ENCODE measurements around the gene PALM.

Gene PALM

GRCh38 chr19:722553-723101 is 13.9 kb downstream of the PALM start:
- H3K9me2 ChIP-seq (replicated peaks; ENCODE audit: insufficient read depth, low read length), result no peaks in the 10 kb centered on the region
- no peak overlapping the region for H2AFZ ChIP-seq (ENCODE audit: low read length)
- H3F3A ChIP-seq (ENCODE audit: insufficient read depth, low read length), result no peaks in the 10 kb centered on the region
- no peak overlapping the region for H3K4me3 ChIP-seq (ENCODE audit: low read length)
- TF ChIP-seq CTCF (IDR thresholded peaks at IDR 0.05; ENCODE audit: low read length) (no peak), EZH2phosphoT487 (IDR thresholded peaks at IDR 0.05; ENCODE audit: low read length) (no peak), EZH2 (optimal IDR thresholded peaks at IDR 0.05; ENCODE audit: low read depth, low read length) (no peak)
- peaks cover 90% of the 10 kb centered on the region for H3K27me3 ChIP-seq (replicated peaks; ENCODE audit: insufficient read depth, low read length)
- no peak overlapping the region; the same call in 1 of the 2 replicates for H3K4me2 ChIP-seq (ENCODE audit: low read depth, low read length)
- no peaks in the 10 kb centered on the region for H3K9me3 ChIP-seq (replicated peaks; ENCODE audit: insufficient read depth, low read length)
- no peaks in the 10 kb centered on the region for H3K79me2 ChIP-seq (ENCODE audit: low read length)
- H4K20me1 ChIP-seq (ENCODE audit: insufficient read depth, low read length), result no peaks in the 10 kb centered on the region
- H3K36me3 ChIP-seq (replicated peaks; ENCODE audit: insufficient read depth, low read length), result no peaks in the 10 kb centered on the region
- DNase-seq, result no peak
- no peak overlapping the region for H3K27ac ChIP-seq (ENCODE audit: low read length)
- no peaks in the 10 kb centered on the region for H3K4me1 ChIP-seq (ENCODE audit: low read length)
- no peak overlapping the region for H3K9ac ChIP-seq (ENCODE audit: low read length)

GRCh38 chr19:723247-723646 is 14.5 kb downstream of the PALM start:
- H3K9ac ChIP-seq (ENCODE audit: low read length), result no peak overlapping the region
- peaks cover 91% of the 10 kb centered on the region for H3K27me3 ChIP-seq (replicated peaks; ENCODE audit: insufficient read depth, low read length)

DNA sequence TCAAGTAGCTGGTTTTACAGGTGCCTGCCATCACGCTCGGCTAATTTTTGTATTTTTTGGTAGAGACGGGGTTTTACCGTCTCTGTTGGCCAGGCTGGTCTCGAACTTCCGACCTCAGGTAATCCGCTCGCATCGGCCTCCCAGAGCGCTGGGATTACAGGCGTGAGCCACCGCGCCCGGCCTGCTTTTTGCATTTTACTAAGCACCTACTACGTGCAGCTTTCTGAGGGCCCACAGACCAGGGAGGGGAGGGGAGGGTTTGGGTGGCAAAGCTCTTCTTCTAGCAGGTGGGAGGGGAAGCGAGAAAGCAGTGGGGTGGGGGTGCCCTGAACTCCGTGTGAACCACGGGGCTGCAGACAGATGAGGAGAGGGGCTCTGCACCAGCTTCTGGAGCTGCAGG is 15.0 kb downstream of the PALM start:
- H3F3A ChIP-seq (ENCODE audit: insufficient read depth, low read length), result no peaks in the 10 kb centered on the region
- no peak overlapping the region for H3K9ac ChIP-seq (ENCODE audit: low read length)
- H3K9me2 ChIP-seq (replicated peaks; ENCODE audit: insufficient read depth, low read length), result no peaks in the 10 kb centered on the region
- no peak for DNase-seq
- peaks cover 90% of the 10 kb centered on the region for H3K27me3 ChIP-seq (replicated peaks; ENCODE audit: insufficient read depth, low read length)
- no peaks in the 10 kb centered on the region for H3K9me3 ChIP-seq (replicated peaks; ENCODE audit: insufficient read depth, low read length)
- no peak overlapping the region for H2AFZ ChIP-seq (ENCODE audit: low read length)
- no peaks in the 10 kb centered on the region for H3K4me1 ChIP-seq (ENCODE audit: low read length)
- no peak overlapping the region for H3K4me3 ChIP-seq (ENCODE audit: low read length)
- no peaks in the 10 kb centered on the region for H3K36me3 ChIP-seq (replicated peaks; ENCODE audit: insufficient read depth, low read length)
- H4K20me1 ChIP-seq (ENCODE audit: insufficient read depth, low read length), result no peaks in the 10 kb centered on the region
- no peak overlapping the region for H3K4me2 ChIP-seq (ENCODE audit: low read depth, low read length)
- H3K79me2 ChIP-seq (ENCODE audit: low read length), result no peaks in the 10 kb centered on the region
- H3K27ac ChIP-seq (ENCODE audit: low read length), result no peak overlapping the region
- TF ChIP-seq EZH2phosphoT487 (IDR thresholded peaks at IDR 0.05; ENCODE audit: low read length), result no peak
- no peak for TF ChIP-seq CTCF (IDR thresholded peaks at IDR 0.05; ENCODE audit: low read length)

More at GRCh38 chr19:723247-723646, 14.5 kb downstream of the PALM start:
- Histone ChIP-seq H3K9me3 (replicated peaks; ENCODE audit: insufficient read depth, low read length) (no peaks in the 10 kb centered on the region), H2AFZ (ENCODE audit: low read length) (no peak overlapping the region), H3K27ac (ENCODE audit: low read length) (no peak overlapping the region), H3K4me1 (ENCODE audit: low read length) (no peaks in the 10 kb centered on the region), H3K79me2 (ENCODE audit: low read length) (no peaks in the 10 kb centered on the region), H3F3A (ENCODE audit: insufficient read depth, low read length) (no peaks in the 10 kb centered on the region), H3K36me3 (replicated peaks; ENCODE audit: insufficient read depth, low read length) (no peaks in the 10 kb centered on the region), H4K20me1 (ENCODE audit: insufficient read depth, low read length) (no peaks in the 10 kb centered on the region), H3K4me3 (ENCODE audit: low read length) (no peak overlapping the region), H3K4me2 (ENCODE audit: low read depth, low read length) (no peak overlapping the region; the same call in 1 of the 2 replicates), H3K9me2 (replicated peaks; ENCODE audit: insufficient read depth, low read length) (no peaks in the 10 kb centered on the region)
- no peak for DNase-seq
- no peak for TF ChIP-seq EZH2 (optimal IDR thresholded peaks at IDR 0.05; ENCODE audit: low read depth, low read length)
- no peak for TF ChIP-seq EZH2phosphoT487 (IDR thresholded peaks at IDR 0.05; ENCODE audit: low read length)
- no peak for TF ChIP-seq CTCF (IDR thresholded peaks at IDR 0.05; ENCODE audit: low read length)
